ENCODE results near the gene ZKSCAN1. TPM values are rescaled to one million over a fixed set of nuclear protein-coding genes. Genes with fewer than 3 reads are reported as not detected.
"Not testable (repeated sequence)": the region's sequence is repeated elsewhere in the genome, so short reads cannot be mapped to it uniquely, and the experiment has no call there.

The ZKSCAN1 gene
- total RNA-seq, 1 donor from 2014 or later = 143 TPM

DNA sequence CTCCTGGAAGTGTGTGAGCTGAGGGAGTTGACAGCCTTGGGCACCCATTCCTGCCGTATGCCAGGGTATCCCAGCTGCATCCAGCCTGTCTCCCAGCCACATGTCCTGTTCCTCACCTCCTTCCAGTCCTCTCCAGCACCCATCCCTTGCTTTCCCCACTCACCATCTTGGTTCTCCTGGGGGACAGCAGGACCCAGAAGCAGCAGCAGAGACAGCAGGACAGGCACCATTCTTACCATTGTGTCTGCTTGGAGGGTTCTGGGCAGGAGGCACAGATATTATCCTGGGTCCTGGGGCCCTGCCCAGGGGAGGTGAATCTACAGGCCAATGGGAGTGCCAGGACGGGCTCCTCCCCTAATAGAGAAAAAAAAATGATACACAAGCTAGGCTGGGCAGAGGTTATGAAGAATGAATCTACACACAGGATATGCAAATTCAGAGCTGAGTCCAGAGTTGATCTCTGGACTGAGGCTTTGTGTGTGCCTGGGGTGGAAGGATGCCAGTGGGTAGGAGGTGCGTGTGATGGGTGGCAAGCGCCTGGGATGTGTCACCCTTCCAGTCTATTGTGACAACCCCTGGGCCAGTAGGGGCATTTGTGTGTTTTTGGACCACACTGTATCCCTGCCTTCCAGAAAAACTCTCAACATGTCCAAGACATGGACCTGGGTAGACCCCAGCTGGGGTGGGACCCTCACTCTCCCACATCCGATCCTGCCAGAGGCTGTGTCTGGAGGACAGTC is 39.4 kb upstream of the ZKSCAN1 start, which contains the start of gene AZGP1:
Gene AZGP1, minus strand, starts transcription at position 250 of the 740 bp plus-strand sequence. Its CDS starts 11 bp downstream, at position 239.
- no peak within 1 kb of the TSS for H3K4me3 Mint-ChIP-seq
- no peaks in the 10 kb centered on the region for H3K36me3 Mint-ChIP-seq
- peaks cover 38% of the 10 kb centered on the region for H3K27me3 Mint-ChIP-seq (ENCODE audit: low read depth)
- no peak for TF ChIP-seq CTCF (IDR thresholded peaks at IDR 0.05; ENCODE audit: unreplicated experiment)
- H3K27ac Mint-ChIP-seq = no peak within 1 kb of the TSS
- no peaks in the 10 kb centered on the region for H3K4me1 Mint-ChIP-seq
- H3K9me3 Mint-ChIP-seq = peaks cover 5% of the 10 kb centered on the region
- DNase-seq (ENCODE audit: low spot score in 2 of 2, unreplicated experiment in 2 of 2) = no peak

GRCh38 chr7:99976626-99977025 is 38.8 kb upstream of the ZKSCAN1 start:
- H3K4me1 Mint-ChIP-seq = no peaks in the 10 kb centered on the region

DNA sequence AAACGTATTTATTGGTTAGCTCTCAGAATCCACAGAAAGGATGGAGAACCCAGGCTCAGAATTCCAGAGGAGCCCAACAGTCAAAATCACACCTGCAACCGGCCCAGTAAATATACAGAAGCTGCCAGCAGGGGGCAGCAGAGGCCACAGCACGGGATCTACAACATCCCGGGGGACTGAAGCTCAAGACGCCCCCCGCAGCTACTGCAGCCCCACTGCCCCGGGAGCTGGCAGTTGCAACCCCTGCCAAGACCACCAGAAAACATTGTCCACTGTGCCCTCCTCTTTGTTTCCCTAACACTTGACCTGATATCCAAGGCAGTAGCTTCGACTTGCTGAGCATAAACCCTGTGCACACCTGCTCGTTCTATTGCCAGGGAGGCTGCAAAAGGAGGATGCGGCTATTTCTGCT is 35.6 kb upstream of the ZKSCAN1 start:
- not testable (repeated sequence) for H3K36me3 Mint-ChIP-seq, H3K27ac Mint-ChIP-seq, H3K4me1 Mint-ChIP-seq, H3K4me3 Mint-ChIP-seq, H3K9me3 Mint-ChIP-seq
- DNase-seq (ENCODE audit: low spot score in 2 of 2, unreplicated experiment in 2 of 2) = peak in 1 of 2 experiments; percentile 76
- TF ChIP-seq CTCF (IDR thresholded peaks at IDR 0.05; ENCODE audit: unreplicated experiment) = peak; percentile 87
- peaks cover 47% of the 10 kb centered on the region for H3K27me3 Mint-ChIP-seq (ENCODE audit: low read depth)

More at GRCh38 chr7:99976626-99977025, 38.8 kb upstream of the ZKSCAN1 start:
- Mint-ChIP-seq H3K27ac (no peak overlapping the region), H3K4me3 (no peak overlapping the region), H3K36me3 (no peaks in the 10 kb centered on the region), H3K27me3 (ENCODE audit: low read depth) (peaks cover 34% of the 10 kb centered on the region), H3K9me3 (peaks cover 5% of the 10 kb centered on the region)
- no peak for DNase-seq (ENCODE audit: low spot score in 2 of 2, unreplicated experiment in 2 of 2)
- no peak for TF ChIP-seq CTCF (IDR thresholded peaks at IDR 0.05; ENCODE audit: unreplicated experiment)

- H3K36me3 Mint-ChIP-seq; H3K9me3 Mint-ChIP-seq; H3K27ac Mint-ChIP-seq; DNase-seq (ENCODE audit: low spot score in 2 of 2, unreplicated experiment in 2 of 2); H3K4me3 Mint-ChIP-seq; H3K4me1 Mint-ChIP-seq: not testable (repeated sequence)
- H3K27me3 Mint-ChIP-seq (ENCODE audit: low read depth) = peaks cover 48% of the 10 kb centered on the region
Measured at GRCh38 chr7:99980448-99980872, 34.9 kb upstream of the ZKSCAN1 start.

DNA sequence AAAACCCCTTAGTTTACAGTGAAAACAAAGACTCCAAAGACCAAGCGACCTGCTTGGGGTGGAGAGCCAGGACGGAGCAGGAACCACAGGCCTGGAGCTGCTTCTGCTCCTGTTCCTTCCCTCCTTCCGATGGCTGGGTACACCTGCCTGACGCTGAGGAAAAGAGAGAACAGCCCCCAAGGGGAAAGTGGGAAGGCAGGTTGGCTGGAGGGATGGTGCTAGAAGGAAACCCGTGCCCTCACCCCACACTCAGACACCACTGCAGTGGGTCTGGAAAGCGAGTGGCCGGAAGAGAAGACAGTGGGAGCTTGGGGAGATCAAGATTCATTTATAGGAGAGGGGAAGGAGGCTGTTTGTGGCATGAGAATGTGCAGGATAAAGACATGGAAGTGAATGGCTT is 34.3 kb upstream of the ZKSCAN1 start:
- H3K4me1 Mint-ChIP-seq; H3K4me3 Mint-ChIP-seq; H3K36me3 Mint-ChIP-seq; DNase-seq (ENCODE audit: low spot score in 2 of 2, unreplicated experiment in 2 of 2); H3K9me3 Mint-ChIP-seq; H3K27ac Mint-ChIP-seq: not testable (repeated sequence)
- H3K27me3 Mint-ChIP-seq (ENCODE audit: low read depth) = peaks cover 47% of the 10 kb centered on the region

GRCh38 chr7:99984593-99984992 is 30.8 kb upstream of the ZKSCAN1 start:
- Mint-ChIP-seq H3K4me1 (no peaks in the 10 kb centered on the region), H3K27ac (no peak overlapping the region), H3K4me3 (no peak overlapping the region), H3K27me3 (ENCODE audit: low read depth) (peaks cover 59% of the 10 kb centered on the region), H3K36me3 (no peaks in the 10 kb centered on the region), H3K9me3 (peaks cover 4% of the 10 kb centered on the region)
- TF ChIP-seq CTCF (IDR thresholded peaks at IDR 0.05; ENCODE audit: unreplicated experiment) = no peak
- no peak for DNase-seq (ENCODE audit: low spot score in 2 of 2, unreplicated experiment in 2 of 2)

DNA sequence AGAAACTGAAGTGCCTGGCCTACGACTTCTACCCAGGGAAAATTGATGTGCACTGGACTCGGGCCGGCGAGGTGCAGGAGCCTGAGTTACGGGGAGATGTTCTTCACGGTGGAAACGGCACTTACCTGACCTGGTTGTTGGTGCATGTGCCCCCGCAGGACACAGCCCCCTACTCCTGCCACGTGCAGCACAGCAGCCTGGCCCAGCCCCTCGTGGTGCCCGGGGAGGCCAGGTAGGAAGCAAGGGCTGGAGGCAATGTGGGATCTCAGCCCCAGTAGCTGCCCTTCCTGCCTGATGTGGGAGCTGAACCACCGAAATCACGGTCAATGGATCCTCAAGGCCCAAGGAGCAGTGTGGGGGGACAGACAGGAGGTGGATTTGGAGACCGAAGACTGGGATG is 28.1 kb upstream of the ZKSCAN1 start:
- H3K27me3 Mint-ChIP-seq (ENCODE audit: low read depth) = peaks cover 56% of the 10 kb centered on the region
- not testable (repeated sequence) for H3K27ac Mint-ChIP-seq; H3K9me3 Mint-ChIP-seq; H3K4me3 Mint-ChIP-seq; H3K36me3 Mint-ChIP-seq; H3K4me1 Mint-ChIP-seq; DNase-seq (ENCODE audit: low spot score in 2 of 2, unreplicated experiment in 2 of 2)
